B cell (primary cell): Measurements from ENCODE around the gene FSHR. TPM values are rescaled to one million over a fixed set of nuclear protein-coding genes. Genes with fewer than 3 reads are reported as not detected.

Experiments used
- ATAC-seq: fragments of 200-7000 bp; cut with Tn5 transposase; one replicate; pipeline ENCODE4 v1.10.0; 2021; ENCODE audit warnings: low read depth, mild to moderate bottlenecking, moderate number of reproducible peaks, moderate library complexity
- CTCF ChIA-PET: fragments of 350-600 bp; sonication (Branson Sonifier 250); formaldehyde crosslinking; loops from one replicate; lab custom pipeline; 2021; ENCODE audit warnings: antibody characterized with exemption, inconsistent platforms; lab: Charles Lee
- POLR2A ChIA-PET: fragments of 350-600 bp; sonication (Branson Sonifier 250); formaldehyde crosslinking; loops from one replicate; lab custom pipeline; 2021; ENCODE audit warnings: antibody characterized with exemption; lab: Charles Lee
- DNase-seq: peaks from one replicate; pipeline ENCODE4 v3.0.0; 2013
- H2AFZ ChIP-seq: 2 replicates; pipeline ENCODE4 v1.6.1; 2012; ENCODE audit warnings: mild to moderate bottlenecking, low read depth, low read length; ENCODE audit not compliant: insufficient read depth, poor library complexity, severe bottlenecking
- H3K27ac ChIP-seq, 2 donors: 1 replicate in 1 of 2; 2 replicates in 1 of 2; pipeline ENCODE4 v1.5.1; 2012 to 2013; ENCODE audit warnings: low read length in 2 of 2, mild to moderate bottlenecking in 2 of 2, moderate library complexity in 1 of 2
- H3K27me3 ChIP-seq, 4 experiments: fragments of 200-600 bp in 1 of 4; sonication (generic) in 1 of 4; replicated peaks in 1 of 4; 1 replicate in 2 of 4; 2 replicates in 2 of 4; pipeline versions ENCODE4 v1.6.1 to v1.7.0; 2013 to 2016; ENCODE audit warnings: low read length in 3 of 4, mild to moderate bottlenecking in 2 of 4, mixed read lengths in 1 of 4, moderate library complexity in 1 of 4; ENCODE audit not compliant: insufficient read depth in 4 of 4, control insufficient read depth in 3 of 4; ENCODE audit errors: control extremely low read depth in 1 of 4
- H3K36me3 ChIP-seq, 2 experiments: replicated peaks in 1 of 2; 1 replicate in 1 of 2; 2 replicates in 1 of 2; pipeline versions ENCODE4 v1.6.1 to v1.7.1; 2013; ENCODE audit warnings: low read length in 1 of 2; ENCODE audit not compliant: insufficient read depth in 2 of 2, control insufficient read depth in 1 of 2; ENCODE audit errors: control extremely low read depth in 1 of 2, extremely low read depth in 1 of 2
- H3K4me1 ChIP-seq, 2 donors: fragments of 200-600 bp in 1 of 2; sonication (generic) in 1 of 2; 1 replicate in 1 of 2; 2 replicates in 1 of 2; pipeline versions ENCODE4 v1.5.1 to v1.6.1; 2013 to 2017; ENCODE audit warnings: low read length in 2 of 2; ENCODE audit not compliant: control insufficient read depth in 2 of 2, insufficient read depth in 2 of 2
- H3K4me2 ChIP-seq: replicated peaks from 2 replicates; pipeline ENCODE3; 2012; ENCODE audit warnings: mild to moderate bottlenecking, low read depth, low read length; ENCODE audit not compliant: poor library complexity, severe bottlenecking
- H3K4me3 ChIP-seq, 5 experiments: fragments of 200-600 bp in 1 of 5; sonication (generic) in 1 of 5; 1 replicate in 3 of 5; 2 replicates in 2 of 5; pipeline versions ENCODE4 v1.5.1 to v1.7.0; 2011 to 2016; ENCODE audit warnings: low read length in 4 of 5, mild to moderate bottlenecking in 4 of 5, low read depth in 2 of 5, control low read depth in 1 of 5, moderate library complexity in 1 of 5; ENCODE audit not compliant: insufficient read depth in 1 of 5; ENCODE audit errors: control extremely low read depth in 1 of 5, extremely low read depth in 1 of 5
- H3K79me2 ChIP-seq: fragments of 200-600 bp; sonication (generic); one replicate; pipeline ENCODE4 v1.6.0; 2016; ENCODE audit warnings: low read length; ENCODE audit not compliant: control insufficient read depth, insufficient read depth
- H3K9ac ChIP-seq: fragments of 200-600 bp; sonication (generic); 2 replicates; pipeline ENCODE4 v1.6.1; 2017; ENCODE audit warnings: mild to moderate bottlenecking, low read length, moderate library complexity
- H3K9me3 ChIP-seq, 3 donors: one replicate each; pipeline versions ENCODE4 v1.6.1 to v1.7.1; 2013; ENCODE audit warnings: low read length in 2 of 3; ENCODE audit not compliant: control insufficient read depth in 2 of 3, insufficient read depth in 1 of 3; ENCODE audit errors: control extremely low read depth in 1 of 3
- H4K20me1 ChIP-seq: 2 replicates; pipeline ENCODE4 v1.6.0; 2012; ENCODE audit warnings: mild to moderate bottlenecking, low read length; ENCODE audit not compliant: insufficient read depth, control insufficient read depth, poor library complexity, severe bottlenecking
- H3K27ac Mint-ChIP-seq: one replicate; pipeline ENCODE4 v1.8.0; 2021; ENCODE audit warnings: mixed read lengths
- H3K27me3 Mint-ChIP-seq: one replicate; pipeline ENCODE4 v1.8.0; 2021; ENCODE audit warnings: mixed read lengths
- H3K4me1 Mint-ChIP-seq: one replicate; pipeline ENCODE4 v1.8.0; 2021; ENCODE audit warnings: mixed read lengths
- H3K4me3 Mint-ChIP-seq: one replicate; pipeline ENCODE4 v1.8.0; 2021; ENCODE audit warnings: mixed read lengths
- H3K9me3 Mint-ChIP-seq: one replicate; pipeline ENCODE4 v1.8.0; 2022; ENCODE audit warnings: mixed read lengths; ENCODE audit not compliant: insufficient read depth
- EZH2 ChIP-seq: IDR thresholded peaks from 2 replicates; pipeline ENCODE4 v1.6.1; 2012; ENCODE audit warnings: borderline replicate concordance, low read depth, mild to moderate bottlenecking, moderate library complexity, low read length; ENCODE audit not compliant: insufficient read depth, poor library complexity, severe bottlenecking
- WGBS: methylation state at CpG from one replicate; pipeline ENCODE4 v1.1.5; 2013; ENCODE audit warnings: missing lambda C conversion rate; ENCODE audit not compliant: insufficient coverage; 5-methylcytosine and 5-hydroxymethylcytosine counted together
- intact Hi-C: fragments of 100-400 bp; cut with micrococcal nuclease; formaldehyde crosslinking; loops from one replicate; pipeline ENCODE4 v1.10.0; 2022
- polyA plus RNA-seq: library from polyadenylated mRNA; depleted of rRNA; stranded (reverse); fragments of >200 nt; gene quantifications from 2 replicates; pipeline ENCODE4 v1.2.3, GENCODE V29; 2012
- total RNA-seq, 2 donors: library from RNA; stranded (reverse); fragments of 120-200 nt in 1 of 2; gene quantifications; 1 replicate in 1 of 2; 2 replicates in 1 of 2; pipeline versions ENCODE4 v1.2.3 to v1.2.4, GENCODE V29; 2013 to 2022
- TF ChIP-seq, protein P1 (sequence below): fragments of 200-600 bp; IDR thresholded peaks from one replicate; pipeline ENCODE4 v1.8.0; 2022; ENCODE audit warnings: antibody characterized with exemption, mild to moderate bottlenecking

Gene FSHR
- total and polyA plus RNA-seq, 2 donors (not counting 1 experiment from before 2014, with no cell fraction given): not detected

DNA sequence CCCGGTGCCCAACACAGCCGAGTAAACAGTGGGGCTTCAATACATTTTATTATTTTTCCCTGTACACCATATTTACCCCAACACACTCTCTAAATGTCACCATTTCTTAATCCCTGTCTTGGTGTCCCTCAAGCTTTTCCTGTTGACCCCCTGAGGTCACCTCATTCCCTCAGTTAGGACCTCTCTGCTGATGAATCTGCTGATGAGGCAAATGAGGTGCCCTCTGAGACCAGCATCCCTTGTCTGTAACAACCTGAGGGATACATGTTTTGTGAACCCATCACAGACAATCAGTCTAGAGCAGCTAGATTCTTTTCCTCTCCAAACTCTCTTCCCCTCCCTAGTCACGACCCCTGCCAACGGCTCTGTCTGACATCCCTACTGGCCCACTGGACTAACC, 127.6 kb downstream of the FSHR start:
- H3K4me2 ChIP-seq: no peak overlapping the region
- ATAC-seq: no peak
- ChIA-PET POLR2A (no interaction called here), CTCF (no interaction called here)
- 85% methylated on average over 2 of the region's 4 CpGs for WGBS
- H3K4me1 ChIP-seq: no peaks in the 10 kb centered on the region
- no peak overlapping the region for H3K4me3 ChIP-seq
- no peaks in the 10 kb centered on the region for H4K20me1 ChIP-seq
- TF ChIP-seq, protein P1, sequence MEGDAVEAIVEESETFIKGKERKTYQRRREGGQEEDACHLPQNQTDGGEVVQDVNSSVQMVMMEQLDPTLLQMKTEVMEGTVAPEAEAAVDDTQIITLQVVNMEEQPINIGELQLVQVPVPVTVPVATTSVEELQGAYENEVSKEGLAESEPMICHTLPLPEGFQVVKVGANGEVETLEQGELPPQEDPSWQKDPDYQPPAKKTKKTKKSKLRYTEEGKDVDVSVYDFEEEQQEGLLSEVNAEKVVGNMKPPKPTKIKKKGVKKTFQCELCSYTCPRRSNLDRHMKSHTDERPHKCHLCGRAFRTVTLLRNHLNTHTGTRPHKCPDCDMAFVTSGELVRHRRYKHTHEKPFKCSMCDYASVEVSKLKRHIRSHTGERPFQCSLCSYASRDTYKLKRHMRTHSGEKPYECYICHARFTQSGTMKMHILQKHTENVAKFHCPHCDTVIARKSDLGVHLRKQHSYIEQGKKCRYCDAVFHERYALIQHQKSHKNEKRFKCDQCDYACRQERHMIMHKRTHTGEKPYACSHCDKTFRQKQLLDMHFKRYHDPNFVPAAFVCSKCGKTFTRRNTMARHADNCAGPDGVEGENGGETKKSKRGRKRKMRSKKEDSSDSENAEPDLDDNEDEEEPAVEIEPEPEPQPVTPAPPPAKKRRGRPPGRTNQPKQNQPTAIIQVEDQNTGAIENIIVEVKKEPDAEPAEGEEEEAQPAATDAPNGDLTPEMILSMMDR: no peak
- TF ChIP-seq EZH2: no peak
- no peak overlapping the region for H3K9ac ChIP-seq
- no peaks in the 10 kb centered on the region for H3K79me2 ChIP-seq
- intact Hi-C loops: no loop called here
- DNase-seq: no peak
- no peaks in the 10 kb centered on the region for H3K9me3 Mint-ChIP-seq
- no peaks in the 10 kb centered on the region for H3K9me3 ChIP-seq
- no peak overlapping the region for H2AFZ ChIP-seq
- H3K27me3 ChIP-seq: no peaks in the 10 kb centered on the region
- H3K27ac ChIP-seq: no peak overlapping the region
- no peak overlapping the region for H3K27ac Mint-ChIP-seq
- no peaks in the 10 kb centered on the region for H3K4me1 Mint-ChIP-seq
- no peak overlapping the region for H3K4me3 Mint-ChIP-seq
- H3K36me3 ChIP-seq: no peaks in the 10 kb centered on the region
- H3K27me3 Mint-ChIP-seq: no peaks in the 10 kb centered on the region

DNA sequence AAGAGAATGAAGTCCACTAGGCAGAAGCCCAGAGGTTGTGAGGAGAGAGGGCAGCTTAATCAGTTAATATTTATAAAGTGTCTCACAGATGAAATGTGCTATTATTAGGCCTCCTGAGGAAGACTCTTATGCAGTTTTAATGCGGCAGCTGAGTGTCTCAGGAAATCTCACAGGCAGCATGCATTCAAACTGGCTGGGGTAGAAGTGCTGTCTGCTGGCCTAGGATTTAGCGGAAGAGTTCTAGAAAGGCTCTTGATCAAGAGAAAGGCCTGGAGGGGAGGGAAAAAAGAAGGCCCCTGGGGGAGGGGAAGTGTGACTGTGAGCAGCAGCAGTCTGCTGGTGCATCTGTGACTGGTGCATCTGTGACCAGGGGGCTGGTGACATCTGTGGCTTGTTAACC, 133.0 kb downstream of the FSHR start:
- TF ChIP-seq, protein P1: no peak
- no peak for TF ChIP-seq EZH2
- H3K79me2 ChIP-seq: no peaks in the 10 kb centered on the region
- no peak overlapping the region for H3K9ac ChIP-seq
- Mint-ChIP-seq H3K9me3 (no peaks in the 10 kb centered on the region), H3K4me1 (no peaks in the 10 kb centered on the region), H3K27ac (no peak overlapping the region), H3K4me3 (no peak overlapping the region), H3K27me3 (no peaks in the 10 kb centered on the region)
- DNase-seq (no peak), ATAC-seq (no peak)
- H3K4me2 ChIP-seq: no peak overlapping the region
- H3K9me3 ChIP-seq: no peaks in the 10 kb centered on the region
- no peaks in the 10 kb centered on the region for H3K4me1 ChIP-seq
- H3K27me3 ChIP-seq: no peaks in the 10 kb centered on the region
- no peak overlapping the region for H3K27ac ChIP-seq
- WGBS: 94% methylated on average over 2 of the region's 2 CpGs
- intact Hi-C loops: no loop called here
- no peaks in the 10 kb centered on the region for H3K36me3 ChIP-seq
- ChIA-PET POLR2A (no interaction called here), CTCF (no interaction called here)
- H3K4me3 ChIP-seq: no peak overlapping the region
- H2AFZ ChIP-seq: no peak overlapping the region
- no peaks in the 10 kb centered on the region for H4K20me1 ChIP-seq
